ENCODE results near the gene SERPINB1. TPM values are rescaled to one million over a fixed set of nuclear protein-coding genes. Genes with fewer than 3 reads are reported as not detected.
A peak's percentile ranks its signal among the peaks of the same experiment; 100 is the strongest.

The SERPINB1 gene
- total RNA-seq, 1 experiment from 2014 or later: 18.4 TPM

DNA sequence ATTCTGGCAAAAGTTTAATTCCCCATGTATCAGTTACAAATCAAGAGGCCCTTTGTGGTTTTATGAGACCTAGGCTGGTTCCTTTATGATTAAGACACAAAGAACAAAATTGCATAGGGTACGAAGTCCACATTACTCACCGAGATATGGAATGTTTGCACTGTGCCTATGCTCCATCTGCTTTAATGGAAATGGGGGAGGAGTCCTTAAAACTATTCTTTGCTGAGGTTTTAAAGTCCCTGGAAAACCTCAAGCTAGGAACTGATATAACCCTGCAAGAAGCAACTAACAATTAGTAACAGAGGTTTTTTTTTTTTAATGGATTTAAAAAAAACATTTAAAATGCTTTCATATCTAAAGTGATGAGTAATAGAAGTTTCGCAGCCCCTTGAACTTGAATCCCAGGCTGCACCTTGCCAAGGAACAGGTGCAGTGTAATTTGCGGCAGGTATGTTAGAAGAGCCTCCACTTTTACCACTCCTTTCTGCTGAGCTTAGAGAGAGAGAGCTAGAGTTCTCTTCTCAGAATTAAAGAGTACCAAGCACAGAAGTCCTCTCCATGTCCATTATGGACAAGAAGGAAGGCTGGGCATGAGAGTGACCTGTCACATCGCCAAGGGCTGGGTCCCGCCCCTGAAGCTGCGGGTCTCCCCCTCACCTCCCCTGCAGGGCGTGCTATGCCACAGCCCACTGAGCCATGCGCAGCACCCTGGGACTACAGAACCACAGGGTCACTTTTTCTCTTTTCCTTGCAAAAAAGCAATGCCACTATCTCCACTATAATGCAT, 2.3 kb downstream of the SERPINB1 start:
- Histone ChIP-seq H3K23ac (ENCODE audit: insufficient read length, low read depth, low read length) (no peak overlapping the region), H3K9ac (ENCODE audit: extremely low read depth, insufficient read length, low read length) (no peak overlapping the region), H3K4me2 (ENCODE audit: insufficient read depth, insufficient read length, low read length) (peak overlapping the region; percentile 20), H4K5ac (ENCODE audit: insufficient read length, low read depth, low read length) (no peak overlapping the region), H3T11ph (ENCODE audit: low read length) (no peak overlapping the region), H3K4me1 (ENCODE audit: insufficient read depth, low read length) (peaks cover 6% of the 10 kb centered on the region; the same call in 1 of the 2 replicates), H3K79me2 (ENCODE audit: insufficient read depth, low read length) (no peaks in the 10 kb centered on the region), H3K4ac (ENCODE audit: low read depth, low read length) (no peak overlapping the region), H2AFZ (ENCODE audit: low read length) (no peak overlapping the region), H3K79me1 (ENCODE audit: insufficient read depth, low read depth, low read length, poor library complexity, severe bottlenecking) (no peaks in the 10 kb centered on the region), H3K27me3 (ENCODE audit: insufficient read depth, low read length) (no peaks in the 10 kb centered on the region), H2AK5ac (ENCODE audit: insufficient read length, low read length) (no peak overlapping the region), H3K9me3 (ENCODE audit: control insufficient read depth, low read depth, low read length) (no peaks in the 10 kb centered on the region), H2BK20ac (ENCODE audit: low read depth, low read length, poor library complexity, severe bottlenecking) (no peak overlapping the region), H2BK15ac (ENCODE audit: low read depth, low read length) (no peak overlapping the region), H4K20me1 (ENCODE audit: control insufficient read depth, insufficient read depth, insufficient read length) (no peaks in the 10 kb centered on the region), H2BK5ac (ENCODE audit: insufficient read length, low read length) (no peak overlapping the region), H2BK12ac (ENCODE audit: insufficient read length, low read depth, low read length) (no peak overlapping the region), H3K23me2 (ENCODE audit: insufficient read length, low read depth, low read length, poor library complexity, severe bottlenecking) (peaks cover 3% of the 10 kb centered on the region), H4K8ac (replicated peaks; ENCODE audit: insufficient read length, low read depth, low read length) (no peak overlapping the region), H3K56ac (ENCODE audit: insufficient read length, low read depth, low read length) (no peak overlapping the region), H2BK120ac (ENCODE audit: low read depth, low read length, poor library complexity, severe bottlenecking) (no peak overlapping the region), H3K18ac (ENCODE audit: insufficient read length, low read depth, low read length) (no peak overlapping the region), H3K14ac (ENCODE audit: insufficient read depth, low read length) (no peak overlapping the region), H3K27ac (ENCODE audit: insufficient read length, low read depth, low read length) (no peak overlapping the region), H4K91ac (ENCODE audit: insufficient read length, low read depth, low read length) (no peak overlapping the region)
- H3K4me3 Mint-ChIP-seq: peak overlapping the region in 1 of 2 experiments; percentile 33; a peak in 3 of 5 replicates
- H3K4me1 Mint-ChIP-seq: peaks cover 21% of the 10 kb centered on the region in 2 experiments
- H3K36me3 Mint-ChIP-seq (ENCODE audit: insufficient read depth in 1 of 3, low read depth in 3 of 3): peaks cover 5 to 32% (median 30%) of the 10 kb centered on the region in 3 experiments; a peak in 6 of 7 replicates
- 0 out of 7 replicates have a peak overlapping the region, but pooled peaks of 1 of the 3 experiments have one; percentile 23 for H3K27ac Mint-ChIP-seq
- WGBS (ENCODE audit: extremely low coverage, insufficient read length, low lambda C conversion rate): no CpG with 5 or more reads among the region's 9 CpGs
- TF ChIP-seq, protein P1, sequence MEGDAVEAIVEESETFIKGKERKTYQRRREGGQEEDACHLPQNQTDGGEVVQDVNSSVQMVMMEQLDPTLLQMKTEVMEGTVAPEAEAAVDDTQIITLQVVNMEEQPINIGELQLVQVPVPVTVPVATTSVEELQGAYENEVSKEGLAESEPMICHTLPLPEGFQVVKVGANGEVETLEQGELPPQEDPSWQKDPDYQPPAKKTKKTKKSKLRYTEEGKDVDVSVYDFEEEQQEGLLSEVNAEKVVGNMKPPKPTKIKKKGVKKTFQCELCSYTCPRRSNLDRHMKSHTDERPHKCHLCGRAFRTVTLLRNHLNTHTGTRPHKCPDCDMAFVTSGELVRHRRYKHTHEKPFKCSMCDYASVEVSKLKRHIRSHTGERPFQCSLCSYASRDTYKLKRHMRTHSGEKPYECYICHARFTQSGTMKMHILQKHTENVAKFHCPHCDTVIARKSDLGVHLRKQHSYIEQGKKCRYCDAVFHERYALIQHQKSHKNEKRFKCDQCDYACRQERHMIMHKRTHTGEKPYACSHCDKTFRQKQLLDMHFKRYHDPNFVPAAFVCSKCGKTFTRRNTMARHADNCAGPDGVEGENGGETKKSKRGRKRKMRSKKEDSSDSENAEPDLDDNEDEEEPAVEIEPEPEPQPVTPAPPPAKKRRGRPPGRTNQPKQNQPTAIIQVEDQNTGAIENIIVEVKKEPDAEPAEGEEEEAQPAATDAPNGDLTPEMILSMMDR (conservative IDR thresholded peaks at IDR 0.05): no peak
- no peak for DNase-seq
- 0 out of 2 replicates have a peak, but pooled peaks cover 2% of the 10 kb centered on the region for H3K27me3 Mint-ChIP-seq (ENCODE audit: low read depth)
- H3K9me3 Mint-ChIP-seq: no peaks in the 10 kb centered on the region
